ENCODE results near the gene COG5.

GRCh38 chr7:107201795-107202450 lies 361.8 kb downstream of the COG5 start:
- TF ChIP-seq REST (IDR thresholded peaks at IDR 0.05; ENCODE audit: insufficient replicate concordance, low read depth) (no peak), POLR2AphosphoS5 (IDR thresholded peaks at IDR 0.05; ENCODE audit: low read depth) (no peak)
